NK-92 (cell line): ENCODE data around the gene KRTAP10-12.
"Not testable (repeated sequence)": the region's sequence is repeated elsewhere in the genome, so short reads cannot be mapped to it uniquely, and the experiment has no call there.

Source experiments
- DNase-seq: peaks from one replicate; lab custom pipeline; 2025; ENCODE audit not compliant: unreplicated experiment; lab: John Stamatoyannopoulos, UW

KRTAP10-12 gene, protein sequence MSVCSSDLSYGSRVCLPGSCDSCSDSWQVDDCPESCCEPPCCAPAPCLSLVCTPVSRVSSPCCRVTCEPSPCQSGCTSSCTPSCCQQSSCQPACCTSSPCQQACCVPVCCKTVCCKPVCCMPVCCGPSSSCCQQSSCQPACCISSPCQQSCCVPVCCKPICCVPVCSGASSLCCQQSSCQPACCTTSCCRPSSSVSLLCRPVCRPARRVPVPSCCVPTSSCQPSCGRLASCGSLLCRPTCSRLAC

DNA sequence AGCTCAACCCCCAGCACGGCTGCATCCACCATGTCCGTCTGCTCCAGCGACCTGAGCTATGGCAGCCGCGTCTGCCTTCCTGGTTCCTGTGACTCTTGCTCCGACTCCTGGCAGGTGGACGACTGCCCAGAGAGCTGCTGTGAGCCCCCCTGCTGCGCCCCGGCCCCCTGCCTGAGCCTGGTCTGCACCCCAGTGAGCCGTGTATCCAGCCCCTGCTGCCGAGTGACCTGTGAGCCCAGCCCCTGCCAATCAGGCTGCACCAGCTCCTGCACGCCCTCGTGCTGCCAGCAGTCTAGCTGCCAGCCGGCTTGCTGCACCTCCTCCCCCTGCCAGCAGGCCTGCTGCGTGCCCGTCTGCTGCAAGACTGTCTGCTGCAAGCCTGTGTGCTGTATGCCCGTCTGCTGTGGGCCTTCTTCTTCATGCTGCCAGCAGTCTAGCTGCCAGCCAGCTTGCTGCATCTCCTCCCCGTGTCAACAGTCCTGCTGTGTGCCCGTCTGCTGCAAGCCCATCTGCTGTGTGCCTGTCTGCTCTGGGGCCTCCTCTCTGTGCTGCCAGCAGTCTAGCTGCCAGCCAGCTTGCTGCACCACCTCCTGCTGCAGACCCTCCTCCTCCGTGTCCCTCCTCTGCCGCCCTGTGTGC lies at the start of gene KRTAP10-12:
TSS of gene KRTAP10-12 (plus strand) at position 1 of the 639 bp plus-strand sequence. CDS start at position 31, 30 bp downstream.
- DNase-seq, result not testable (repeated sequence)

DNA sequence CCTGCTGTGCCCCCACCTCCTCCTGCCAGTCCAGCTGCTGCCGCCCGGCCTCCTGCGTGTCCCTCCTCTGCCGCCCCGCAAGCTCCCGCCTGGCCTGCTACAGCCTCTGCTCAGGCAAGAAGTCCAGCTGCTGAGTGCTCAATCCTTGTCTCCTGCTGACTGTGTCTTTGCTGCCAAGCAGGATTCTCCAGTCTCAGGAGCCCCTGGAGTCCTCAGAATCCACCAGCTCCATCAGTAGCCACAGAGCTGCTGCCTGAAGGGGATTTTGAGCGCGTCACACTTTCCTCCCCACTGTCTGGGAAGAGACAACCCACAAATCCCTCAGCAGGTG lies 49.8 kb upstream of the KRTAP10-12 start:
- DNase-seq, result no peak

DNA sequence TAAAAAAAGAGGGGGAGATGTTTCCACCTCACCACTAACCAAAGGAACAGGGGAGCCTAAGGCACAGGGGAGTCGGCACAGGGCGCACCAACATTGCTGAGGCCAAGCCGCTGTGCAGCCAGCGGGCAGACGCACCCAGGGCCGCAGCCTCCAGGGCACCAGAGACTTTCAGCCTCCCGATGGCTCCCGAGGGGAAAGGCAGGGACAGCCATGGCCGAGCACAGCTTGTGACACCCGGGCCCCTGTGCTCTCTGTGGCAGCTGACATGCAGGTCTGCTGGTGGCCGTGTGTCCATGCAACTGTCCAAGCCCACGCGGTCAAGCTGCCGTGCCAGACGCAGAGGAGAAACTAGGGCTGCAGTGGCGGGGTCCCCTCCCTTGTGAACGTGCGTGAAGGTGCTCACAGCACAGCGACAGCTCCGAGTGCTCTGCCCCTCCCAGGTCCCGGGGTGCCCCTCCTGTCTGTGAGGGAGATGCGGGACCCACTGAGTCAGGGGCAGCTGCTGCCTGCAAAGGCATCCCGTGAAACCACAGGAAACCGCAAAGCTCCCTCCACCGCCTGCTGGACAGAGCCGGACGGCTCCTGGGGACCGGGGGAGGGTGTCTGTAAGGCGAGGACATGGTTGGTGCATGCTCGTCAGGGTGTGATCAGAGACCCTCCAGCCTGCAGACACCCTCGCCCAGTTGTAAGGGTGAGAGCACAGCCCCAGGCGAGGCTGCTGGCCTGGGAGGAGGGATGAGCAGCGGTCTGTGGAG lies 48.2 kb upstream of the KRTAP10-12 start:
- DNase-seq, result no peak

DNA sequence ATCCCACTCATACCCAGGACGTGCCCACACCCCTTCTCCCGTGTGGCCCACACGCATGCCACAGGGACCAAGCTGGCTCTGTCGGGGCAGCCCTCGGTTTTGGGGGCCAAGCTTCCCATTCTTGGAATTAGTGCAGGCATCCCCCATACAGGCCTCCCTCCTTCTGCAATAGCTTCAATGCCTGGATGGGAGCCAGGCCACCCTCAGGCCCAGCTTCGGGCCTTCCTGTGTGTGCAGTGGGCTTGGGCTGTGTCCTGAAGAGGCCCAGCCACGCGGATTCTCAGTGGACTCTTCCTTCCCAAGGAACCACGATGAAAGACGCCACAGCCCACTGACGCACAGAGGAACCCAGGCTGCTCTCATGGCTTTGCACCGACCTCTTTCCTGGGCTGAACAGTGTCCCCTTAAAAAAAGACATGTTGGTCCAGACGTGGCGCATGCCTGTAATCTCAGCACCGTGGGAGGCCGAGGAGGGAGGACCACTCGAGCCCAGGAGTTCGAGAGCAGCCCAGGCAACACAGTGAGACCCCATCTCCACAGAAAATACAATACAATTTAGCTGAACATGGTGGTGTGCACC lies 47.4 kb upstream of the KRTAP10-12 start:
- DNase-seq, result no peak

- no peak for DNase-seq
Measured at GRCh38 chr21:44650265-44650972, 46.6 kb upstream of the KRTAP10-12 start.

- DNase-seq, result no peak
Measured at GRCh38 chr21:44650973-44651675, 45.8 kb upstream of the KRTAP10-12 start.

DNA sequence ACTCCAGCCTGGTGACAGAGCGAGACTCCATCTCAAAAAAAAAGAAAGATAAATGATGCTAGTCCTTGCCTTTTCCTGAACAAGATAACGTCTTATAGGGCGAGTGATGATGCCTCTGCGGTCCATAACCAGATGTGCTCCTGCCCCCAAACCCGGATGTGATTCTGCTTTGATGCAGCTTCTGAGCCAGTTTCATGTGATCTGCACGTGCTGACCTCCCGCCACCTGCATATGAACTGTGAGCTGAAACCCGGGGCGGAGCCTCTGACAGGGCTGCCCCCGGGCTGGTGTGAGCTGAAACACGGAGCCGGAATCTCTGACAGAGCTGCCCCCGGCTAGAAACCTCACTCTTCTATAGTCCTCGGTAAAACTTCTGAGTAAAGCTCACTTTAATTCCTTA lies 43.8 kb upstream of the KRTAP10-12 start:
- DNase-seq, result no peak

GRCh38 chr21:44653656-44654575 lies 43.1 kb upstream of the KRTAP10-12 start:
- no peak for DNase-seq

DNA sequence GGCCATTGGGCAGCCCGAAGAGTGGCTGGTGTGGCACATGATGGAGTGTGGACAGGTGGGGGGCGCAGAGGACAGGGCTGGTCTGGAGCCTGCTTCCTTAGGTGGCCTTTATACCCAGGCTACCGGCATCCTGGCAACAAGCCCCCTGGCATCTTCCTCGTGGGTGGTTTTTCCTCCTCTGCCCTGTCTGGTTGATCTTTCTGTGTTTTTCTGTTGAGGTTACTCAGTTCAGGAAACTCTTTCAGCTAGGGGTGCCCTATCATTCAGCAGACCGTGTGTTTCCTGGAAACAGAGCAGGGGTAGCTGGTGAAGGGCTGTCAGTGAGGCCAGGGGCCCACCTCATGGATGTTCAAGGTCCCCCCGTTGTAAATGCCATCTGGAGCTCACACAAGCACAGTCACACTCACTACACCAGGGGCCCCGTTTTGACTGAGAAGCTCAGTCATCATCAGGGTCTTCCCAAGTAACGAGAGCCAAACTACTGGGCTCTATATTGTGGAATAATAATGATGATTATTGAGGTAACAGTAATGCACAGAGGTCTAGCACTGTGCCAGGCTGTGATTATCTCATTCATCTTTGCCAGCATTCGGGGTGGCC lies 42.3 kb upstream of the KRTAP10-12 start, which contains the start of gene KRTAP12-4:
TSS of gene KRTAP12-4 (minus strand) at position 84 of the 600 bp plus-strand sequence. CDS start at position 39, 45 bp downstream.
- no peak for DNase-seq

DNA sequence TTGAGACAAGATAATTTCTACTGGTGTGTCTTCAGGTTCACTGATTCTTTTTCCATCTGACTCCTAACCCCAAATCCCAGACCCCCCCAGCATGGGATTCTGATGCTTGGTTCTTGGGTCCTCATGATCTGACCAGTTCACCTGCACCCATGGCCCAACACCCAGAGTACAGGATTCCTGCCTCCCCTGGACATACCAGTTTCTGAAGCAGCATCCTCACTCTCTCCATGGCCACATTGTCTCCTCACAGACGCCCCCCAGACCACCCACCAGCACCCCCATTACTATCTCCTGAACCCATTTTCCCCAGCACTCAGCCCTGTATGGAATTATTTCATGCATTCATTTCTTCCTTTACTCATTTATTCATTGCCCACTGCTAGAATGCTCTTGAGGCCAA lies 40.1 kb upstream of the KRTAP10-12 start:
- DNase-seq, result no peak

DNA sequence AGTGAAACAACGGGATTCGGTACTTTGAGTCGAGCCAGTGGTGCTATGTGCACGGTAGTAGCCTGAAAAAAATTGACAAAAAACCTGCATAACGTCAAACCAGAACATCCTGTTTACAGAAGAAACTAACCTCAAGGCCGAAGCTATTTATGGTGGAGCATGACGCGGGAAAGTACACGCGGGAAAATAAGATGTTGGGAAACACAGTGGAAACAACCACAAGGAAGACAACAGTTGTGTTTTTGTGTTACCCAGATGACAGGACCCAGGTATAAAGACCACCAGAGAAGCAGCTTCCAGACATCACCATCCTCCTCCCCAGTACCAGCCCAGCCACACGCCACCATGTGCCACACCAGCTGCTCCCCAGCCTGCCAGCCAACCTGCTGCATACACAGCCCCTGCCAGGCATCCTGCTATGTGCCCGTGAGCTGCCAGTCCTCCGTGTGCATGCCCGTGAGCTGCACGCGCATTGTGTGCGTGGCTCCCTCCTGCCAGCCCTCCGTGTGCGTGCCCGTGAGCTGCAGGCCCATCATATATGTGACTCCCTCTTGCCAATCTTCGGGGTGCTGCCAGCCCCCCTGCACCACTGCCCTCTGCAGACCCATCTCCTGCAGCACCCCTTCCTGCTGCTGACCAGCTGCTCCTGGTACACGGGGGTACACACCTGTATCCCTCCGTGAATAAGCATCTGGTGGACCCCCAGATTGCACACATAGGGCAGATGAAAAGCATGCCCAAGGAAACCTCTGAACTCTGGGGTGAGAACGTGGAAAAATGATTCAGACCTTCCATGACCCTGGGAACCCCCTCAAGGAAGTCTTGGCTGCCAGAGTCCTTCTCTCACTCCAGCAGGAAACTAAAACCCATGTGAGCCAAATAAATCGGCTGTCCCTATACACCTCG lies 39.1 kb upstream of the KRTAP10-12 start, which contains the start of gene KRTAP12-3:
TSS of gene KRTAP12-3 (plus strand) at position 298 of the 906 bp plus-strand sequence. CDS start at position 346, 48 bp downstream.
- DNase-seq, result no peak

GRCh38 chr21:44658541-44658910 lies 38.4 kb upstream of the KRTAP10-12 start:
- no peak for DNase-seq

DNA sequence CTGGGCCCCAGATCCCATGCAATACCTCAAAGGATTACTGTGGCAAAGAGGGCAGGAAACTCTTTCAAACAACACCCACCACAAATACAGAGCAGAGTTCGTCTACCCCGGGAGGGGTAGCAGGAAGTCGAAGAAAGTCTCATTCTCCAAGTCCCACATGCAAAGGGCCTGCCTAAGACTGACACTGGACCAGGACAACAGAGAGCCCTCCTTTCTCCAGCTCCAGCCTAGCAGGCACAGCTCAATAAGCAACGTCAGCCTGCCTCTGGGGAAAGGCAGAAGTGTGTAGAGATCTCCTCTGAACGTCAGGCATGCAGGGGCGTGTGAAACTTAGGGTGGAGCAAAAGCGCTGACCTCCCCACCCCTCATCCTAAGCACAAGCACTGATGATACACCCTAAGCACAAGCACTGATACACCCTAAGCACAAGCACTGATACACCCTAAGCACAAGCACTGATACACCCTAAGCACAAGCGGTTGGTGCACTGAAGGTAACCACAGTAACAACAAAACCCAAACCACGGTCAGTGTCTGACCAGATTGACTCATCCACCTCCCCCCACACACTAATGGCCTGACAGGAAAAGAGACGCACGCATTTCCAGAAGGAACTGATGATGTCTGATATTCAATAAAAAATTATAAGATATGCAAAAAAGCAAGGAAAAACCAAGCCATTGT lies 37.9 kb upstream of the KRTAP10-12 start:
- DNase-seq, result no peak

DNA sequence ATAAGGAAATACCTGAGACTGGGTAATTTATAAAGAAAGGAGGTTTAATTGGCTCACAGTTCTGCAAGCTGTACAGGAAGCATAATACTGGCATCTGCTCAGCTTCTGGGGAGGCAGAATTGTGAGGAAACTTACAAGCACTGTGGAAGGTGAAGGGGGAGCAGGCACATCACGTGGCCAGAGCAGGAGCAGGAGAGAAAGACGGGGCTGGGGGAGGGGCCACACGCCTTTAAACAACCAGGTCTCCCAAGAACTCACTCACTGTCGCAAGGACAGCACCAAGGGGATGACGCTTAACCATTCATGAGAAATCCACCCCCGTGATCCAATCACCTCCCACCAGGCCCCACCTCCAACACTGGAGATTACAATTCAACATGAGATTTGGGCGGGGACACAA lies 35.4 kb upstream of the KRTAP10-12 start:
- DNase-seq, result not testable (repeated sequence)

- no peak for DNase-seq
Measured at GRCh38 chr21:44664691-44665090, 32.3 kb upstream of the KRTAP10-12 start.

DNA sequence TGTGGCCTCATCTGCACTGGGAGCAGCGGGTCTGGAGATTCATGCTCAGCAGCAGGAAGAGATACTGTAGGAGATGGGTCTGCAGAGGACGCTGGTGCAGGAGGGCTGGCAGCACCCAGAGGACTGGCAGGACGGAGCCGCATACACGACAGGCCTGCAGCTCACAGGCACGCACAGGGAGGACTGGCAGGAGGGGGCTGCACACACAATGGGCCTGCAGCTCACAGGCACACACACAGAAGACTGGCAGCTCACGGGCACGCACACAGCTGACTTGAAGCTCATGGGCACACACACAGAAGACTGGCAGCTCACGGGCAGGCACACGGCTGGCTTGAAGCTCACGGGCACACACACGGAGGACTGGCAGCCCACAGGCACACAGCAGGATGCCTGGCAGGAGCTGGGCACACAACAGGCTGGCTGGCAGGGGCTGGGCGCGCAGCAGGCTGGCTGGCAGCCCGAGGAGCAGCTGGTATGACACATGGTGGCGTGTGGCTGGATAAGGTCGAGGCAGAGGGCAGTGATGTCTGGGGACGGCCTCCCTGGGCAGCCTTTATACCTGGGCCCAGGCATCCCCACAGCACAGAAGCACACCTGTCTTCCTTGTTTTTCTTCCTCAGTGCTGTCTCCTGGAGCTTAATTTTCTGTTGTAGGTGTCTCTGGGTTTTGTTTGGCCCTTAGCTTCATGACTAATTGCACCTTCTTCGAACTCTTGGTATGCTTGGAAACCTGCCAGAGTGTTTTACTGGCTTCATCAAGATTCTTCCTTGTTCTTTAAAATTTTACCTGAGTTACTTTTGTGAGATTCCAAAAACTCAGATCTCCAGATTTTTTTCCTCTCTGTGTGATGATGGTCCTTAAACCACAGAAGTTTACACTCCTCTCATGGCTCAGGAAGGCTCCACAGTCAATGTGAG lies 30.3 kb upstream of the KRTAP10-12 start, which contains the start of gene KRTAP12-2:
TSS of gene KRTAP12-2 (minus strand) at position 527 of the 920 bp plus-strand sequence. CDS start at position 486, 41 bp downstream.
- no peak for DNase-seq
